ENCODE data around the gene PLCB1. TPM values are rescaled to one million over a fixed set of nuclear protein-coding genes. Genes with fewer than 3 reads are reported as not detected.

The PLCB1 gene
- total RNA-seq, 2 donors from 2014 or later = 7.3 to 45.5 TPM

GRCh38 chr20:8196096-8196495 lies 64.0 kb downstream of the PLCB1 start:
- Histone ChIP-seq H3K4me1 (no peaks in the 10 kb centered on the region), H3K4me3 (no peak overlapping the region), H3K36me3 (no peaks in the 10 kb centered on the region), H3K27ac (no peak overlapping the region), H3K9me3 (peaks cover 0 to 8% of the 10 kb centered on the region in 2 donors), H3K27me3 (no peaks in the 10 kb centered on the region)
- TF ChIP-seq, protein P1, sequence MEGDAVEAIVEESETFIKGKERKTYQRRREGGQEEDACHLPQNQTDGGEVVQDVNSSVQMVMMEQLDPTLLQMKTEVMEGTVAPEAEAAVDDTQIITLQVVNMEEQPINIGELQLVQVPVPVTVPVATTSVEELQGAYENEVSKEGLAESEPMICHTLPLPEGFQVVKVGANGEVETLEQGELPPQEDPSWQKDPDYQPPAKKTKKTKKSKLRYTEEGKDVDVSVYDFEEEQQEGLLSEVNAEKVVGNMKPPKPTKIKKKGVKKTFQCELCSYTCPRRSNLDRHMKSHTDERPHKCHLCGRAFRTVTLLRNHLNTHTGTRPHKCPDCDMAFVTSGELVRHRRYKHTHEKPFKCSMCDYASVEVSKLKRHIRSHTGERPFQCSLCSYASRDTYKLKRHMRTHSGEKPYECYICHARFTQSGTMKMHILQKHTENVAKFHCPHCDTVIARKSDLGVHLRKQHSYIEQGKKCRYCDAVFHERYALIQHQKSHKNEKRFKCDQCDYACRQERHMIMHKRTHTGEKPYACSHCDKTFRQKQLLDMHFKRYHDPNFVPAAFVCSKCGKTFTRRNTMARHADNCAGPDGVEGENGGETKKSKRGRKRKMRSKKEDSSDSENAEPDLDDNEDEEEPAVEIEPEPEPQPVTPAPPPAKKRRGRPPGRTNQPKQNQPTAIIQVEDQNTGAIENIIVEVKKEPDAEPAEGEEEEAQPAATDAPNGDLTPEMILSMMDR (IDR thresholded peaks at IDR 0.05) = no peak
- no peak for DNase-seq (ENCODE audit: low spot score)

- H3K36me3 ChIP-seq = no peaks in the 10 kb centered on the region
- H3K4me1 ChIP-seq = no peaks in the 10 kb centered on the region
- H3K27ac ChIP-seq = no peak overlapping the region
- H3K4me3 ChIP-seq = no peak overlapping the region
- no peaks in the 10 kb centered on the region for H3K27me3 ChIP-seq
- TF ChIP-seq, protein P1 (IDR thresholded peaks at IDR 0.05) = no peak
- H3K9me3 ChIP-seq = no peaks in the 10 kb centered on the region
- no peak for DNase-seq (ENCODE audit: low spot score)
Observed at GRCh38 chr20:8200220-8200619, 68.2 kb downstream of the PLCB1 start.

GRCh38 chr20:8203366-8203765 lies 71.3 kb downstream of the PLCB1 start:
- no peak for DNase-seq (ENCODE audit: low spot score)
- Histone ChIP-seq H3K36me3 (no peaks in the 10 kb centered on the region), H3K4me1 (no peaks in the 10 kb centered on the region), H3K9me3 (no peaks in the 10 kb centered on the region), H3K4me3 (no peak overlapping the region), H3K27me3 (no peaks in the 10 kb centered on the region), H3K27ac (no peak overlapping the region)
- TF ChIP-seq, protein P1 (IDR thresholded peaks at IDR 0.05) = no peak

- Histone ChIP-seq H3K4me1 (no peaks in the 10 kb centered on the region), H3K9me3 (no peaks in the 10 kb centered on the region)
- DNase-seq (ENCODE audit: low spot score) = no peak
Observed at GRCh38 chr20:8205996-8206395, 73.9 kb downstream of the PLCB1 start.

GRCh38 chr20:8208226-8208625 lies 76.2 kb downstream of the PLCB1 start:
- no peak for DNase-seq (ENCODE audit: low spot score)
- no peaks in the 10 kb centered on the region for H3K27me3 ChIP-seq
- H3K9me3 ChIP-seq = no peaks in the 10 kb centered on the region
- TF ChIP-seq, protein P1 (IDR thresholded peaks at IDR 0.05) = no peak
- H3K27ac ChIP-seq = no peak overlapping the region
- H3K4me3 ChIP-seq = no peak overlapping the region
- H3K36me3 ChIP-seq = no peaks in the 10 kb centered on the region
- peaks cover 0 to 1% of the 10 kb centered on the region in 2 donors for H3K4me1 ChIP-seq

More at GRCh38 chr20:8205996-8206395, 73.9 kb downstream of the PLCB1 start:
- no peaks in the 10 kb centered on the region for H3K36me3 ChIP-seq
- no peak overlapping the region for H3K27ac ChIP-seq
- no peak overlapping the region for H3K4me3 ChIP-seq
- TF ChIP-seq, protein P1 (IDR thresholded peaks at IDR 0.05) = no peak
- H3K27me3 ChIP-seq = no peaks in the 10 kb centered on the region

DNA sequence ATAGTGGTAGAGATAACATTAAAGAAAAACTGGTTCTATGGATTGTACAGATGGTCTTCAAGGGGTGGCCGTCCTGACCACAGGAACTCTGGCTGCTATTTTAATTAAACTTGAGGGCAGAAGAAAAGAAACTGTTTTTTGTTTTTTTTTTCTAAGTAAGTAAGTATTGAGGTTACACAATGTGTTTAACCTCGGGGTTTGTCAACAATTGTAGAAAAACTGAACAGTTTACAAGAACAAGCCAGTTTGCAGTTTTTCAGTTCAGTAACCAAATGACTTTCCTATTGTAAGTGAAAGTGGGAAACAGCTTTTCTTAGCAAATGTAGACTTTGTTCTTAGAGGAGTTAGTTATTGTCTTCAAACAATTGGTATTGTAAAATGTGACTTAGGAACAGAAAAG lies 77.0 kb downstream of the PLCB1 start:
- Histone ChIP-seq H3K4me3 (no peak overlapping the region), H3K4me1 (peaks cover 0 to 5% of the 10 kb centered on the region in 2 donors), H3K27me3 (no peaks in the 10 kb centered on the region), H3K36me3 (no peaks in the 10 kb centered on the region), H3K27ac (no peak overlapping the region), H3K9me3 (no peaks in the 10 kb centered on the region)
- TF ChIP-seq, protein P1 (IDR thresholded peaks at IDR 0.05) = no peak
- DNase-seq (ENCODE audit: low spot score) = no peak

Data from right atrium auricular region (tissue), 2 donors.